Central memory CD8-positive, alpha-beta T cell (primary cell): ENCODE data around the gene OR8H2.
"Not testable (repeated sequence)": the region's sequence is repeated elsewhere in the genome, so short reads cannot be mapped to it uniquely, and the experiment has no call there.

ENCODE experiments used
- ATAC-seq: fragments of 150-1000 bp; cut with Tn5 transposase; replicated peaks from 2 replicates; pipeline ENCODE4 v1.10.0; 2022; ENCODE audit warnings: mild to moderate bottlenecking, moderate FRiP score, moderate number of reproducible peaks; ENCODE audit not compliant: poor library complexity, severe bottlenecking; ENCODE audit errors: extremely low read depth
- DNase-seq, 2 donors: peaks; one replicate each; pipeline ENCODE4 v3.0.0; 2021; ENCODE audit warnings: low spot score in 2 of 2
- H3K27ac Mint-ChIP-seq: one replicate; pipeline ENCODE4 v1.8.0; 2022; ENCODE audit warnings: low read depth, mild to moderate bottlenecking, moderate library complexity, mixed read lengths
- H3K27me3 Mint-ChIP-seq: one replicate; pipeline ENCODE4 v1.8.0; 2022; ENCODE audit warnings: mixed read lengths
- H3K36me3 Mint-ChIP-seq: one replicate; pipeline ENCODE4 v1.8.0; 2022; ENCODE audit warnings: mild to moderate bottlenecking, moderate library complexity, mixed read lengths; ENCODE audit not compliant: insufficient read depth
- H3K4me1 Mint-ChIP-seq: one replicate; pipeline ENCODE4 v1.8.0; 2022; ENCODE audit warnings: mixed read lengths
- H3K4me3 Mint-ChIP-seq: one replicate; pipeline ENCODE4 v1.8.0; 2022; ENCODE audit warnings: mild to moderate bottlenecking, moderate library complexity, mixed read lengths
- H3K9me3 Mint-ChIP-seq: one replicate; pipeline ENCODE4 v1.8.0; 2022; ENCODE audit warnings: mixed read lengths

The OR8H2 gene

GRCh38 chr11:56103210-56103737, at the start of gene OR8H2:
TSS of gene OR8H2 (plus strand) at chr11:56103687. CDS start at chr11:56105043, 1,356 bp downstream.
- Mint-ChIP-seq H3K27me3 (no peaks in the 10 kb centered on the region), H3K36me3 (no peaks in the 10 kb centered on the region), H3K27ac (no peak within 1 kb of the TSS), H3K4me3 (no peak within 1 kb of the TSS), H3K9me3 (peaks cover 14% of the 10 kb centered on the region), H3K4me1 (no peaks in the 10 kb centered on the region)
- no peak for DNase-seq
- no peak for ATAC-seq

DNA sequence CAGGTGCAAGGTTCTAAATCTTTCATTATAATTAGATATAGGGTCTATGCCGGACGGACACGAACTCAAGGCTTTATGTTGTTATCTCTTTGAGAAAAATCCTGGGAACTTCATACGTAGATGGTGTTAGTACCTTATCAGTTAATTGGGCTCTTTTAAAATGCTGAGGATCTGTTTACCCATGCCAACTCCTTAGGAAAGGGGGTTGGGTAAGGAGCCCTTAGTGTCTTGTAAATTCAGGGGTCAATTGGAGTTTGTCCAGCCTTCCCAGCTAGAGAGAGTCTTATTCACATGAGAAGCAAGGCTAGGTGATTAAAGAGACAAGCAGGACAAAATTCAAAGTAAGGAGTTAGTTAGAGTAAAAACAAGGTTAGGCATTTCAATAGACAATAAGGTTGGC, 47.1 kb upstream of the OR8H2 start:
- H3K27me3 Mint-ChIP-seq, H3K36me3 Mint-ChIP-seq: not testable (repeated sequence)
- H3K9me3 Mint-ChIP-seq, result peaks cover 39% of the 10 kb centered on the region

GRCh38 chr11:56057661-56058237, 45.7 kb upstream of the OR8H2 start:
- not testable (repeated sequence) for H3K36me3 Mint-ChIP-seq, H3K27me3 Mint-ChIP-seq, H3K4me1 Mint-ChIP-seq, H3K4me3 Mint-ChIP-seq, H3K27ac Mint-ChIP-seq, ATAC-seq, DNase-seq
- peaks cover 31% of the 10 kb centered on the region for H3K9me3 Mint-ChIP-seq

More for the DNA sequence above, 47.1 kb upstream of the OR8H2 start:
- not testable (repeated sequence) for ATAC-seq, H3K4me1 Mint-ChIP-seq, H3K27ac Mint-ChIP-seq, H3K4me3 Mint-ChIP-seq, DNase-seq

- DNase-seq, H3K27me3 Mint-ChIP-seq, ATAC-seq, H3K4me3 Mint-ChIP-seq, H3K36me3 Mint-ChIP-seq, H3K27ac Mint-ChIP-seq, H3K4me1 Mint-ChIP-seq: not testable (repeated sequence)
- H3K9me3 Mint-ChIP-seq, result peaks cover 31% of the 10 kb centered on the region
These were observed 45.2 kb upstream of the OR8H2 start for GRCh38 chr11:56058260-56058780.

GRCh38 chr11:56066980-56067379, 36.5 kb upstream of the OR8H2 start:
- Mint-ChIP-seq H3K27me3 (no peaks in the 10 kb centered on the region), H3K36me3 (no peaks in the 10 kb centered on the region), H3K9me3 (peaks cover 18% of the 10 kb centered on the region), H3K4me3 (no peak overlapping the region), H3K27ac (no peak overlapping the region), H3K4me1 (no peaks in the 10 kb centered on the region)
- ATAC-seq, result no peak
- no peak for DNase-seq

- H3K27me3 Mint-ChIP-seq, result no peaks in the 10 kb centered on the region
- H3K36me3 Mint-ChIP-seq, result no peaks in the 10 kb centered on the region
- DNase-seq (no peak), ATAC-seq (no peak)
- H3K27ac Mint-ChIP-seq, result no peak overlapping the region
- H3K4me1 Mint-ChIP-seq, result no peaks in the 10 kb centered on the region
- no peak overlapping the region for H3K4me3 Mint-ChIP-seq
- peaks cover 18% of the 10 kb centered on the region for H3K9me3 Mint-ChIP-seq
These were observed 13.8 kb upstream of the OR8H2 start for GRCh38 chr11:56089697-56090096.

GRCh38 chr11:56093008-56093407, 10.5 kb upstream of the OR8H2 start, which contains the start of gene OR8I2:
TSS of gene OR8I2 (plus strand) at chr11:56093308. CDS start at chr11:56093308, 0 bp downstream.
- Mint-ChIP-seq H3K36me3 (no peaks in the 10 kb centered on the region), H3K9me3 (peaks cover 26% of the 10 kb centered on the region), H3K27ac (no peak within 1 kb of the TSS), H3K4me1 (no peaks in the 10 kb centered on the region), H3K27me3 (no peaks in the 10 kb centered on the region), H3K4me3 (no peak within 1 kb of the TSS)
- DNase-seq (no peak), ATAC-seq (no peak)

DNA sequence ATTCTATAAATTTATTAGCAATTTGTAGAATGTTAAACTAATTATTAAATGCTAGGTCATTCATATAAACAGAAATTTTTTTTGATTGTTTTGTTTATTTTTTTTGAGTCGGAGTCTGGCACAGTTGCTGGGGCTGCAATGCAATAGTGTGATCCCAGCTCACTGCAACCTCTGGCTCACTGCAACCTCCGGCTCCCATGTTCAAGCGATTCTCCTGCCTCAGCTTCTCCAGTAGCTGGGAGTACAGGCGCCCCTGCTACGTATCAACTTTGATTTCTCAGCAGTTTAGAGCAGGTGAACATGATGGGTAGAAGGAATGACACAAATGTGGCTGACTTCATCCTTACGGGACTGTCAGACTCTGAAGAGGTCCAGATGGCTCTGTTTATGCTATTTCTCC, 18.6 kb downstream of the OR8H2 start, which contains the start of gene OR8H3:
TSS of gene OR8H3 (plus strand) at position 301 of the 400 bp plus-strand sequence. CDS start at position 301, 0 bp downstream.
- Mint-ChIP-seq H3K36me3 (peaks cover 3% of the 10 kb centered on the region), H3K27me3 (no peaks in the 10 kb centered on the region), H3K9me3 (peaks cover 14% of the 10 kb centered on the region), H3K4me3 (no peak within 1 kb of the TSS), H3K4me1 (no peaks in the 10 kb centered on the region), H3K27ac (no peak within 1 kb of the TSS)
- DNase-seq (no peak), ATAC-seq (no peak)

DNA sequence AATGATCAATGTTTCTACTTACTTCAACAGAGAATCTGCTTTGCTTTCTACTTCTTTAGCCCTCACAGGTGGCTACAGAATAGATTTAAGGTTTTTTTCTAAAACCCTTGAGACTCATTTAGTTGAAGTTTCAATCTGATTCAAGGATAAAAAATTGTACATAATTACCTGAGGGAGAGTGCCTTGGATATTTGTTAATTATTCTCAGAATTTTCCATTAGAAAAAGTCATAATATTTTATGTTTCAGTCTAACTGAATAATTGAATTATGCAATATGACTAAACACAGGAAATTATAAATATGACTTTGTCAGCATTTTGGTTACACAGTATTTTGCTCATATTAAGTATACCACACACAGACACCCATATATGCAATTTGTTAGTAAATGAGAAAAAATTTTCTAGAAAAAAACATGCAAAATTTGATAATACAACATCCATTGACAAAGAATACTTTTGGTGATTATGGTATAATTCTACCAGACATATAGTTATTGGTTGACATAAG, 36.7 kb downstream of the OR8H2 start, which contains the start of gene OR8J3:
TSS of gene OR8J3 (minus strand) at position 51 of the 511 bp plus-strand sequence. CDS start 2,483 bp downstream, outside the sequence.
- Mint-ChIP-seq H3K27me3 (no peaks in the 10 kb centered on the region), H3K4me3 (no peak within 1 kb of the TSS), H3K27ac (no peak within 1 kb of the TSS), H3K9me3 (peaks cover 24% of the 10 kb centered on the region), H3K4me1 (no peaks in the 10 kb centered on the region), H3K36me3 (no peaks in the 10 kb centered on the region)
- DNase-seq (no peak), ATAC-seq (no peak)

DNA sequence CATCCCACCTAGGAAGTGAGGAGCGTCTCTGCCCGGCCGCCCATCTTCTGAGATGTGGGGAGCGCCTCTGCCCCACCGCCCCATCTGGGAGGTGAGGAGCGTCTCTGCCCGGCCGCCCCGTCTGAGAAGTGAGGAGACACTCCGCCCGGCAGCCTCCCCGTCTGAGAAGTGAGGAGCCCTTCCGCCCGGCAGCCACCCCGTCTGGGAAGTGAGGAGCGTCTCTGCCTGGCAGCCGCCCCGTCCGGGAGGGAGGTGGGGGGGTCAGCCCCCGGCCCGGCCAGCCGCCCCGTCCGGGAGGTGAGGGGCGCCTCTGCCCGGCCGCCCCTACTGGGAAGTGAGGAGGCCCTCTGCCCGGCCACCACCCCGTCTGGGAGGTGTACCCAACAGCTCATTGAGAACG, 40.2 kb downstream of the OR8H2 start:
- DNase-seq, H3K27ac Mint-ChIP-seq, H3K4me1 Mint-ChIP-seq, ATAC-seq, H3K27me3 Mint-ChIP-seq, H3K4me3 Mint-ChIP-seq, H3K36me3 Mint-ChIP-seq: not testable (repeated sequence)
- peaks cover 14% of the 10 kb centered on the region for H3K9me3 Mint-ChIP-seq

GRCh38 chr11:56151376-56151775, 47.9 kb downstream of the OR8H2 start:
- H3K27ac Mint-ChIP-seq, result no peak overlapping the region
- H3K9me3 Mint-ChIP-seq, result peaks cover 19% of the 10 kb centered on the region
- DNase-seq, result no peak
- no peaks in the 10 kb centered on the region for H3K4me1 Mint-ChIP-seq
- no peak for ATAC-seq
- no peaks in the 10 kb centered on the region for H3K36me3 Mint-ChIP-seq
- H3K4me3 Mint-ChIP-seq, result no peak overlapping the region
- H3K27me3 Mint-ChIP-seq, result no peaks in the 10 kb centered on the region

DNA sequence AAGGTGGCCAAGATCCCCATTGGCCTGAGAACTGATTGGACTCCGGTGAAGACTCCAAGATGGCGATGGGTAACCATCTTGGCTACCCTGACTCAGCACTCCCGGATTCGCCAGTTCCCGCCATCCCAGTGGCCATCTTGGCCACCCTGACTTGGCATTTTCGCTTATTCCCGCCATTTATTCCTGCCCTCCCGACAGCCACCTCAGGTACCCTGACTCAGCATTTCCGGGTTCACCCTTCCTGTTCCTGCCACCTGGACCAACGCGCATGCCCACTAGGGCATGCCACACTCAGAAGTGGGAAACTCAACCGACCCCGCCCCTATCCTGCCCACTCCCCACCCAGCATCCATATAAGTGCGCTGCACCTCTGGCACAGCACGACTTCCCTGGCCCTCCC, 48.8 kb downstream of the OR8H2 start:
- no peak for ATAC-seq
- no peaks in the 10 kb centered on the region for H3K27me3 Mint-ChIP-seq
- peaks cover 26% of the 10 kb centered on the region for H3K9me3 Mint-ChIP-seq
- no peaks in the 10 kb centered on the region for H3K4me1 Mint-ChIP-seq
- DNase-seq, result no peak
- H3K36me3 Mint-ChIP-seq, result no peaks in the 10 kb centered on the region
- no peak overlapping the region for H3K27ac Mint-ChIP-seq
- H3K4me3 Mint-ChIP-seq, result no peak overlapping the region
